ENCODE measurements around the gene SP3. TPM values are rescaled to one million over a fixed set of nuclear protein-coding genes. Genes with fewer than 3 reads are reported as not detected.
A peak's percentile ranks its signal among the peaks of the same experiment; 100 is the strongest.

The SP3 gene
- total RNA-seq, 1 donor = 129 TPM

- TF ChIP-seq CTCF (IDR thresholded peaks at IDR 0.05; ENCODE audit: insufficient read depth, low read depth, low read length) = no peak
- H3K4me3 ChIP-seq (ENCODE audit: low read depth, low read length) = no peak overlapping the region
- DNase-seq (ENCODE audit: low read depth) = peak; percentile 55
These were observed 35.7 kb downstream of the SP3 start for GRCh38 chr2:173929441-173929840.

GRCh38 chr2:173926875-173927274, 38.3 kb downstream of the SP3 start:
- no peak overlapping the region for H3K4me3 ChIP-seq (ENCODE audit: low read depth, low read length)
- no peak for TF ChIP-seq CTCF (IDR thresholded peaks at IDR 0.05; ENCODE audit: insufficient read depth, low read depth, low read length)
- no peak for DNase-seq (ENCODE audit: low read depth)

- TF ChIP-seq CTCF (IDR thresholded peaks at IDR 0.05; ENCODE audit: insufficient read depth, low read depth, low read length) = no peak
- DNase-seq (ENCODE audit: low read depth) = no peak
- H3K4me3 ChIP-seq (ENCODE audit: low read depth, low read length) = no peak overlapping the region
These were observed 40.9 kb downstream of the SP3 start for GRCh38 chr2:173924285-173924684.

GRCh38 chr2:173922760-173923159, 42.4 kb downstream of the SP3 start:
- no peak overlapping the region for H3K4me3 ChIP-seq (ENCODE audit: low read depth, low read length)
- TF ChIP-seq CTCF (IDR thresholded peaks at IDR 0.05; ENCODE audit: insufficient read depth, low read depth, low read length) = peak; percentile 9
- no peak for DNase-seq (ENCODE audit: low read depth)

GRCh38 chr2:173922068-173922467, 43.1 kb downstream of the SP3 start:
- no peak for DNase-seq (ENCODE audit: low read depth)
- TF ChIP-seq CTCF (IDR thresholded peaks at IDR 0.05; ENCODE audit: insufficient read depth, low read depth, low read length) = no peak
- no peak overlapping the region for H3K4me3 ChIP-seq (ENCODE audit: low read depth, low read length)

GRCh38 chr2:173914055-173914927, 50.9 kb downstream of the SP3 start:
- no peak for TF ChIP-seq CTCF (IDR thresholded peaks at IDR 0.05; ENCODE audit: insufficient read depth, low read depth, low read length)
- H3K4me3 ChIP-seq (ENCODE audit: low read depth, low read length) = no peak overlapping the region
- DNase-seq (ENCODE audit: low read depth) = no peak

Data from fibroblast of villous mesenchyme (primary cell).